Fibroblast of villous mesenchyme (primary cell): Measurements from ENCODE around the gene EAF1. TPM values are rescaled to one million over a fixed set of nuclear protein-coding genes. Genes with fewer than 3 reads are reported as not detected.
A peak's percentile ranks its signal among the peaks of the same experiment; 100 is the strongest.

Experiments
- DNase-seq: peaks from one replicate; pipeline ENCODE4 v3.0.0-alpha.2; 2010; ENCODE audit warnings: low read depth
- H3K4me3 ChIP-seq: 2 replicates; pipeline ENCODE4 v1.5.1; 2011; ENCODE audit warnings: low read depth, mild to moderate bottlenecking, low read length
- CTCF ChIP-seq: IDR thresholded peaks from 2 replicates; pipeline ENCODE4 v1.5.1; 2012; ENCODE audit warnings: low read depth, mild to moderate bottlenecking, low read length; ENCODE audit not compliant: insufficient read depth
- total RNA-seq: library from RNA; depleted of rRNA; stranded (reverse); fragments of >200 nt; gene quantifications from 2 replicates; pipeline ENCODE4 v1.2.3, GENCODE V29; 2012

Gene EAF1
- total RNA-seq, 1 donor: 35.8 TPM

DNA sequence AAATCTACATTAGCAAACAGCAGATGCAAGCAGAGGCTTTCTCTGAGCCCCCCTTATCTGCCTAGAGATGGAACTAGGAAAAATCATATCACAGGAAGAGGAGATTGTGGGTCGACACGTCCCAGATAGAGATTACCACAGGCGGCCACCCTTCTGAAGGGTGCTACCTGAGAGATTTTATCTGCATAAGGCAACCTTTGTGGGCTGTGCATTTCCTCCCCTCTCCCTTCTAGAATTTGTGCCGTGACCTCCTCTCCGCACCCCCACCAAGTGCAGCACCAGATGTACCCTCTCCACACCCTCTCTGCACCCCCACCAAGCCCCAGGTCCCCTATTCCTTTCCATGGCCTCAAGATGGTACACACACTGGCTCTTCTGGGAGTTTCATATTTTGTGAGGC is 27.4 kb upstream of the EAF1 start:
- no peak for TF ChIP-seq CTCF
- no peak for DNase-seq
- no peak overlapping the region for H3K4me3 ChIP-seq

DNA sequence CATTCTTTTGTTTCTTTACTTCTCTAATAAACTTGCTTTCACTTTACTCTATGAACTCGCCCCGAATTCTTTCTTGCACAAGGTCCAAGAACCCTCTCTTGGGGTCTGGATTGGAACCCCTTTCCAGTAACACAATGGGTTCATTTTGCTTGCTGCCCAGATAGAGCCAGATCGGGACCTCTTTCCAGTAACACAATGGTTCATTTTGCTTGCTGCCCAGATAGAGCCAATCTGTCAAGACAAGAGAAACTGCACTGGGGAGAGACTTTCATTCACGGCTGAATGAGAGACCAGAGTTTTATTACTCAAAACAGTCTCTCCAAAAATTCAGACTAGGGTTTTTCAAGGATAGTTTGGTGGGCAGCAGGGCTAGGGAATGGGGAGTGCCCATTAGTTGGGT is 25.5 kb upstream of the EAF1 start:
- no peak for DNase-seq

DNA sequence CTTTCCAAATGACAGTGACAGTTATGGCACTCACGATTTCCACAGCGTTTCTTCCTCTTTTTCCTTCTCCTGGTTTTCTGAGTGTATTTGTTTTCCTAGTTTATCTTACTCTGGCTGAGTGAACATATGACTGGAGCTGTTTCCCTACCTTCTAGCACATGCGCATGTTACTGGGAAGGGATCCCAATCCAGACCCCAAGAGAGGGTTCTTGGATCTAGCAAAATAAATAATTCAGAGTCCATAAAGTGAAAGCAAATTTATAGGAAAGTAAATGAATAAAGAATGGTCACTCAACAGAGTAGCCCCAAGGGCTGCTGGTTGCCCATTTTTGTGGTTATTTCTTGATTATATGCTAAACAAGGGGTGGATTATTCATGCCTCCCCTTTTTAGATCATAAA is 23.9 kb upstream of the EAF1 start:
- no peak for DNase-seq
- H3K4me3 ChIP-seq: no peak overlapping the region
- no peak for TF ChIP-seq CTCF

More for the DNA sequence above, 25.5 kb upstream of the EAF1 start:
- no peak for TF ChIP-seq CTCF
- no peak overlapping the region for H3K4me3 ChIP-seq

- no peak for DNase-seq
- TF ChIP-seq CTCF: no peak
- H3K4me3 ChIP-seq: no peak overlapping the region
Observed at GRCh38 chr3:15403965-15404364, 23.4 kb upstream of the EAF1 start.

DNA sequence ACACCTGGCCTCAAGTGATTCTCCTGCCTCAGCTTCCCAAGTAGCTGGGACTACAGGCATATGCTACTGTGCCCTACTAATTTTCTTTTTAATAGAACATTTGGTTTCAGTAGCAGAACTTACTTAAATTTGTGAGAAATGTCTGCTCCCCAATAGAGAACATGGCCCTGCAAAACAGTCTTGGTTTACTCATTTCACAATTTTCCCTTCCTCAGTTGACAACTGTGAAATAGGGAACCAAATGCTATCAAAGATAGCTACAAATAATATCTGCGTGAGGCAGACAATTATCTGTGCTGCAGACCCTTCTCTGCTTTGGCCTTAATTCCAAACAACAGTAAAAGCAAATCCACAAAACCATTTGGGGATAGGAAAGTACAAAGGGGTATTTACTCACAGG is 22.6 kb upstream of the EAF1 start:
- H3K4me3 ChIP-seq: no peak overlapping the region
- no peak for TF ChIP-seq CTCF
- DNase-seq: no peak

- DNase-seq: peak; percentile 70
- no peak overlapping the region for H3K4me3 ChIP-seq
- peak; percentile 59 for TF ChIP-seq CTCF
Observed at GRCh38 chr3:15405448-15406050, 21.8 kb upstream of the EAF1 start.

- peak; percentile 70 for DNase-seq
- H3K4me3 ChIP-seq: no peak overlapping the region
- no peak for TF ChIP-seq CTCF
Observed at GRCh38 chr3:15409239-15409638, 18.2 kb upstream of the EAF1 start.
